ENCODE measurements around the gene NVL.

Gene NVL

DNA sequence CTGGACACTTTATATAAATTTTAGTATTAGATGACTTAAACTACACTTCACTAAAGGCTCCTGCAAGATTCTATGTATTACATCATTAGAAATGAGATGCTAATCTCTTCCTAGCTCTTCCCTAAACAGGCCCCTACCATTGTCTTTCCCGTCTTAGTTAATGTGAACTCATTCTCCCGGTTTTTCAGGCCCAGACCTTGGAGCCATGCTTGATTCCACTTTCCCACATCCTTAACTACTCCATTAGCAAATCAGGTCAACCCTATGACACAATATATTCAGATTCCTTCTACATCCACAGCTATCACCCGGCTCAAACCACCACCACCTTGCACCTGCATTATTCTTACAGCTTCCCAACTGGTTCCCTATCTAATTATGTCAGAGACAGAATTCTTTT lies 73.3 kb downstream of the NVL start:
- ChIA-PET POLR2A (no interaction called here), CTCF (interaction anchor here (0.6 to 1.0 kb wide), 3 partner anchors 11 to 535 kb away, joined by 3 to 4 read pairs (median 3); no protein-coding TSS in a partner anchor)
- H3K36me3 ChIP-seq (ENCODE audit: control insufficient read depth in 2 of 2, insufficient read depth in 1 of 2, low read length in 2 of 2): peaks cover 2 to 31% of the 10 kb centered on the region in 2 experiments
- TF ChIP-seq ZNF624 (tag by site-specific recombination; IDR thresholded peaks at IDR 0.05): no peak
- no peak for TF ChIP-seq ZNF23 (tag by site-specific recombination; IDR thresholded peaks at IDR 0.05; ENCODE audit: borderline replicate concordance)
- TF ChIP-seq ZNF292 (tag by site-specific recombination; IDR thresholded peaks at IDR 0.05; ENCODE audit: borderline replicate concordance, low read depth): no peak
- TF ChIP-seq ZNF654 (tag by site-specific recombination; IDR thresholded peaks at IDR 0.05; ENCODE audit: low read depth): no peak
- TF ChIP-seq HOXD13 (CRISPR knock-in tag; IDR thresholded peaks at IDR 0.05; ENCODE audit: borderline replicate concordance): no peak
- no peak for TF ChIP-seq ZNF529 (tag by site-specific recombination; IDR thresholded peaks at IDR 0.05; ENCODE audit: insufficient replicate concordance)
- no peak for TF ChIP-seq ZNF391 (tag by site-specific recombination; IDR thresholded peaks at IDR 0.05; ENCODE audit: borderline replicate concordance, low read depth)
- no peak for TF ChIP-seq SP2 (tag by site-specific recombination; IDR thresholded peaks at IDR 0.05)
- no peak for TF ChIP-seq ZNF76 (tag by site-specific recombination; IDR thresholded peaks at IDR 0.05; ENCODE audit: borderline replicate concordance, low read depth)
- TF ChIP-seq, protein P1, sequence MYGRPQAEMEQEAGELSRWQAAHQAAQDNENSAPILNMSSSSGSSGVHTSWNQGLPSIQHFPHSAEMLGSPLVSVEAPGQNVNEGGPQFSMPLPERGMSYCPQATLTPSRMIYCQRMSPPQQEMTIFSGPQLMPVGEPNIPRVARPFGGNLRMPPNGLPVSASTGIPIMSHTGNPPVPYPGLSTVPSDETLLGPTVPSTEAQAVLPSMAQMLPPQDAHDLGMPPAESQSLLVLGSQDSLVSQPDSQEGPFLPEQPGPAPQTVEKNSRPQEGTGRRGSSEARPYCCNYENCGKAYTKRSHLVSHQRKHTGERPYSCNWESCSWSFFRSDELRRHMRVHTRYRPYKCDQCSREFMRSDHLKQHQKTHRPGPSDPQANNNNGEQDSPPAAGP (tag by site-specific recombination; IDR thresholded peaks at IDR 0.05): no peak
- no peak for TF ChIP-seq ZNF19 (tag by site-specific recombination; IDR thresholded peaks at IDR 0.05; ENCODE audit: low read depth)
- TF ChIP-seq ZNF266 (tag by site-specific recombination; IDR thresholded peaks at IDR 0.05; ENCODE audit: low read depth): no peak
- no peak for TF ChIP-seq EGR2 (tag by site-specific recombination; IDR thresholded peaks at IDR 0.05; ENCODE audit: low read depth)
- no peak for TF ChIP-seq ZNF157 (tag by site-specific recombination; IDR thresholded peaks at IDR 0.05)
- TF ChIP-seq SETDB1 (IDR thresholded peaks at IDR 0.05; ENCODE audit: insufficient read length, low read length): no peak
- TF ChIP-seq ZNF830 (tag by site-specific recombination; IDR thresholded peaks at IDR 0.05; ENCODE audit: low read depth): no peak
- TF ChIP-seq, protein P2, sequence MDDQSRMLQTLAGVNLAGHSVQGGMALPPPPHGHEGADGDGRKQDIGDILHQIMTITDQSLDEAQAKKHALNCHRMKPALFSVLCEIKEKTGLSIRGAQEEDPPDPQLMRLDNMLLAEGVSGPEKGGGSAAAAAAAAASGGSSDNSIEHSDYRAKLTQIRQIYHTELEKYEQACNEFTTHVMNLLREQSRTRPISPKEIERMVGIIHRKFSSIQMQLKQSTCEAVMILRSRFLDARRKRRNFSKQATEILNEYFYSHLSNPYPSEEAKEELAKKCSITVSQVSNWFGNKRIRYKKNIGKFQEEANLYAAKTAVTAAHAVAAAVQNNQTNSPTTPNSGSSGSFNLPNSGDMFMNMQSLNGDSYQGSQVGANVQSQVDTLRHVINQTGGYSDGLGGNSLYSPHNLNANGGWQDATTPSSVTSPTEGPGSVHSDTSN (CRISPR knock-in tag; IDR thresholded peaks at IDR 0.05): no peak
- no peak for TF ChIP-seq KLF1 (tag by site-specific recombination; IDR thresholded peaks at IDR 0.05)
- no peak for TF ChIP-seq ZNF248 (tag by site-specific recombination; IDR thresholded peaks at IDR 0.05)
- TF ChIP-seq ZNF341 (tag by site-specific recombination; IDR thresholded peaks at IDR 0.05; ENCODE audit: low read depth): 0 out of 2 replicates have a peak, but pooled peaks have one; percentile 9
- TF ChIP-seq ZBTB21 (tag by site-specific recombination; IDR thresholded peaks at IDR 0.05): no peak
- peak; percentile 28; the same call in 1 of the 2 replicates for TF ChIP-seq ZNF664 (tag by site-specific recombination; IDR thresholded peaks at IDR 0.05)
- no peak for TF ChIP-seq ZNF114 (tag by site-specific recombination; IDR thresholded peaks at IDR 0.05)
- TF ChIP-seq ZNF140 (tag by site-specific recombination; IDR thresholded peaks at IDR 0.05): no peak
- TF ChIP-seq ZBTB17 (tag by site-specific recombination; IDR thresholded peaks at IDR 0.05): no peak
- TF ChIP-seq, protein P3, sequence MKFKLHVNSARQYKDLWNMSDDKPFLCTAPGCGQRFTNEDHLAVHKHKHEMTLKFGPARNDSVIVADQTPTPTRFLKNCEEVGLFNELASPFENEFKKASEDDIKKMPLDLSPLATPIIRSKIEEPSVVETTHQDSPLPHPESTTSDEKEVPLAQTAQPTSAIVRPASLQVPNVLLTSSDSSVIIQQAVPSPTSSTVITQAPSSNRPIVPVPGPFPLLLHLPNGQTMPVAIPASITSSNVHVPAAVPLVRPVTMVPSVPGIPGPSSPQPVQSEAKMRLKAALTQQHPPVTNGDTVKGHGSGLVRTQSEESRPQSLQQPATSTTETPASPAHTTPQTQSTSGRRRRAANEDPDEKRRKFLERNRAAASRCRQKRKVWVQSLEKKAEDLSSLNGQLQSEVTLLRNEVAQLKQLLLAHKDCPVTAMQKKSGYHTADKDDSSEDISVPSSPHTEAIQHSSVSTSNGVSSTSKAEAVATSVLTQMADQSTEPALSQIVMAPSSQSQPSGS (tag by site-specific recombination; IDR thresholded peaks at IDR 0.05; ENCODE audit: low read depth): 0 out of 2 replicates have a peak, but pooled peaks have one; percentile 28
- TF ChIP-seq, protein P4, sequence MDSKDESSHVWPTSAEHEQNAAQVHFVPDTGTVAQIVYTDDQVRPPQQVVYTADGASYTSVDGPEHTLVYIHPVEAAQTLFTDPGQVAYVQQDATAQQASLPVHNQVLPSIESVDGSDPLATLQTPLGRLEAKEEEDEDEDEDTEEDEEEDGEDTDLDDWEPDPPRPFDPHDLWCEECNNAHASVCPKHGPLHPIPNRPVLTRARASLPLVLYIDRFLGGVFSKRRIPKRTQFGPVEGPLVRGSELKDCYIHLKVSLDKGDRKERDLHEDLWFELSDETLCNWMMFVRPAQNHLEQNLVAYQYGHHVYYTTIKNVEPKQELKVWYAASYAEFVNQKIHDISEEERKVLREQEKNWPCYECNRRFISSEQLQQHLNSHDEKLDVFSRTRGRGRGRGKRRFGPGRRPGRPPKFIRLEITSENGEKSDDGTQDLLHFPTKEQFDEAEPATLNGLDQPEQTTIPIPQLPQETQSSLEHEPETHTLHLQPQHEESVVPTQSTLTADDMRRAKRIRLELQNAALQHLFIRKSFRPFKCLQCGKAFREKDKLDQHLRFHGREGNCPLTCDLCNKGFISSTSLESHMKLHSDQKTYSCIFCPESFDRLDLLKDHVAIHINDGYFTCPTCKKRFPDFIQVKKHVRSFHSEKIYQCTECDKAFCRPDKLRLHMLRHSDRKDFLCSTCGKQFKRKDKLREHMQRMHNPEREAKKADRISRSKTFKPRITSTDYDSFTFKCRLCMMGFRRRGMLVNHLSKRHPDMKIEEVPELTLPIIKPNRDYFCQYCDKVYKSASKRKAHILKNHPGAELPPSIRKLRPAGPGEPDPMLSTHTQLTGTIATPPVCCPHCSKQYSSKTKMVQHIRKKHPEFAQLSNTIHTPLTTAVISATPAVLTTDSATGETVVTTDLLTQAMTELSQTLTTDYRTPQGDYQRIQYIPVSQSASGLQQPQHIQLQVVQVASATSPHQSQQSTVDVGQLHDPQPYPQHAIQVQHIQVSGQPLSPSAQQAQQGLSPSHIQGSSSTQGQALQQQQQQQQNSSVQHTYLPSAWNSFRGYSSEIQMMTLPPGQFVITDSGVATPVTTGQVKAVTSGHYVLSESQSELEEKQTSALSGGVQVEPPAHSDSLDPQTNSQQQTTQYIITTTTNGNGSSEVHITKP (tag by site-specific recombination; IDR thresholded peaks at IDR 0.05): peak; percentile 72
- H3K4me1 ChIP-seq (ENCODE audit: control insufficient read depth, insufficient read depth, low read length): no peaks in the 10 kb centered on the region
- H3K27ac ChIP-seq (ENCODE audit: extremely low read depth, low read depth, low read length): no peak overlapping the region
- H3K9me3 ChIP-seq (ENCODE audit: control insufficient read depth, insufficient read depth, low read depth, low read length): no peaks in the 10 kb centered on the region
- H3K4me3 ChIP-seq (ENCODE audit: low read depth, low read length): no peak overlapping the region

All from HEK293 (cell line).